Measurements from ENCODE around the gene BMP8A. TPM values are rescaled to one million over a fixed set of nuclear protein-coding genes. Genes with fewer than 3 reads are reported as not detected.
"Not testable (repeated sequence)": the region's sequence is repeated elsewhere in the genome, so short reads cannot be mapped to it uniquely, and the experiment has no call there.

BMP8A gene
- polyA plus RNA-seq, 1 donor (not counting 4 experiments of a cell fraction or from before 2014, with no cell fraction given) = not detected

DNA sequence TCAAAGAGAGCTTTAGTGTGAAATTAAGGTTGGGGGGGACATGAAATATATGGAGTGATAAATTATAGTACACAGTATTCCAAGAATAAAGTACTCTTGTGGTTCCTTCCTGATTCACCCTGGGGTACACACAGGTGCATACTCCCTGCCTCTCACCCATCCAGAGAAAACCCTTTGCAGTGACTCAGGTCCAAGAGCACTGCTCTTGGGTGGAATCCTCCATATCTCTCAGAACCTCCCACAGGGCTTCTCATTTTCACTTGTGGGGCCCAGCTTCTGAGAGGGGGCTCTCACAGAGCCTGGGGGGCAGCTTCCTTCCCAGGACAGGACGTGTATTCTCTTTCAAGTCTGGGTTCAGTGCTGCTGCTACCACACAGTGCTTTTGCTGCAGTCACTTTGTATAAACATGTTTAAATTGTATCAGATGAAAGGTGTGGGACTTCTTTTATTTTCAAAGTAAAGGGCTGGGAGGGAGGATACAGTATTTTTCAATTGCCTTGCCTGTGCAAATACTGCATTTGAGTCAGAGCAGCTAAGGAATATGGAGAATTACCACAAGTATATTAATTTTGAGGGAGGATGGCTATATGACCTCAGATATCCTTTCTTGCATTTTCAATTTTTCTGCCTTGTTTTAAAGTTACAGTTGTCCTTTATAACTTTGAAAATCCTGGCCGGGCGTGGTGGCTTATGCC lies 24.9 kb upstream of the BMP8A start:
- dilution Hi-C loops (cut with MboI; ENCODE audit: extremely low pct_ligation_motif_present, low sequenced_read_pairs) = no loop called here
- Histone ChIP-seq H3K9me3 (ENCODE audit: control insufficient read depth, low read depth, low read length) (no peaks in the 10 kb centered on the region), H3K36me3 (ENCODE audit: control insufficient read depth in 2 of 2, extremely low read depth in 1 of 2, insufficient read depth in 2 of 2, low read length in 2 of 2) (peaks cover 41 to 49% of the 10 kb centered on the region in 2 experiments), H4K20me1 (ENCODE audit: control insufficient read depth, extremely low read depth, insufficient read depth, low read length) (no peaks in the 10 kb centered on the region), H3K79me2 (ENCODE audit: control insufficient read depth, insufficient read depth, low read length) (no peaks in the 10 kb centered on the region), H3K4me3 (ENCODE audit: control insufficient read depth in 2 of 3, extremely low read depth in 1 of 3, insufficient read depth in 2 of 3, low read depth in 1 of 3, low read length in 3 of 3) (no peak overlapping the region), H3K9me1 (ENCODE audit: control insufficient read depth, extremely low read depth, insufficient read depth, low read length) (no peaks in the 10 kb centered on the region), H3K4me1 (ENCODE audit: control insufficient read depth, extremely low read depth, insufficient read depth, low read length) (peaks cover 3% of the 10 kb centered on the region), H2AFZ (ENCODE audit: control insufficient read depth, low read length) (no peak overlapping the region), H3K27me3 (ENCODE audit: control insufficient read depth, extremely low read depth, insufficient read depth, low read length) (no peaks in the 10 kb centered on the region), H3K9ac (ENCODE audit: control insufficient read depth, extremely low read depth, insufficient read depth, low read length) (no peak overlapping the region), H3K4me2 (ENCODE audit: control insufficient read depth, extremely low read depth, insufficient read depth, low read depth, low read length) (no peak overlapping the region), H3K27ac (ENCODE audit: control insufficient read depth, insufficient read depth, low read length) (no peak overlapping the region)
- no peak for DNase-seq (ENCODE audit: low read depth, low spot score)
- FAIRE-seq = no peak
- TF ChIP-seq, protein P1, sequence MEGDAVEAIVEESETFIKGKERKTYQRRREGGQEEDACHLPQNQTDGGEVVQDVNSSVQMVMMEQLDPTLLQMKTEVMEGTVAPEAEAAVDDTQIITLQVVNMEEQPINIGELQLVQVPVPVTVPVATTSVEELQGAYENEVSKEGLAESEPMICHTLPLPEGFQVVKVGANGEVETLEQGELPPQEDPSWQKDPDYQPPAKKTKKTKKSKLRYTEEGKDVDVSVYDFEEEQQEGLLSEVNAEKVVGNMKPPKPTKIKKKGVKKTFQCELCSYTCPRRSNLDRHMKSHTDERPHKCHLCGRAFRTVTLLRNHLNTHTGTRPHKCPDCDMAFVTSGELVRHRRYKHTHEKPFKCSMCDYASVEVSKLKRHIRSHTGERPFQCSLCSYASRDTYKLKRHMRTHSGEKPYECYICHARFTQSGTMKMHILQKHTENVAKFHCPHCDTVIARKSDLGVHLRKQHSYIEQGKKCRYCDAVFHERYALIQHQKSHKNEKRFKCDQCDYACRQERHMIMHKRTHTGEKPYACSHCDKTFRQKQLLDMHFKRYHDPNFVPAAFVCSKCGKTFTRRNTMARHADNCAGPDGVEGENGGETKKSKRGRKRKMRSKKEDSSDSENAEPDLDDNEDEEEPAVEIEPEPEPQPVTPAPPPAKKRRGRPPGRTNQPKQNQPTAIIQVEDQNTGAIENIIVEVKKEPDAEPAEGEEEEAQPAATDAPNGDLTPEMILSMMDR (optimal IDR thresholded peaks at IDR 0.05 in 1 of 3, IDR thresholded peaks at IDR 0.05 in 1 of 3, conservative IDR thresholded peaks at IDR 0.05 in 1 of 3; ENCODE audit: extremely low read depth in 1 of 3, insufficient read depth in 2 of 3, low read length in 3 of 3) = no peak
- TF ChIP-seq EZH2 (IDR thresholded peaks at IDR 0.05; ENCODE audit: low read length) = no peak

DNA sequence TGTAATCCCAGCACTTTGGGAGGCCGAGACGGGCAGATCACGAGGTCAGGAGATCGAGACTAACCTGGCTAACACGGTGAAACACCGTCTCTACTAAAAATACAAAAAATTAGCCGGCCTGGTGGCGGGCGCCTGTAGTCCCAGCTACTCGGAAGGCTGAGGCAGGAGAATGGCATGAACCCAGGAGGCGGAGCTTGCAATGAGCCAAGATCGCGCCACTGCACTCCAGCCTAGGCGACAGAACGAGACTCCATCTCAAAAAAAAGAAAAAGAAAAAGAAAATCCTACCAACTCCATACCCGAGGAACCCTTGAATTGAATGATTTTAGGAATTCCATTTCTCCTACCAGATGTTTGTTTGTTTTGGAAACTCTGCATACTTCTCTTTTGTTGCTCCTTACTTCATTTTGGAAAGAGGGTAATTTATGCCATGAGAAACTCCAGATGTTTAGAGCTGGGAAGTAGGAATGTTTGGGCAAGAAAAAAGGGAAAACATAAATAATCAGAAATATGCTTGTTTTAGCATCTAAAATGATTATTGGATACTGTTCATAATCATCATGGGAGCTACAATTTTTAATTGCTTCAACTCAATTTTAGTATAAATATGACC lies 24.2 kb upstream of the BMP8A start:
- dilution Hi-C loops (cut with MboI; ENCODE audit: extremely low pct_ligation_motif_present, low sequenced_read_pairs) = not testable (repeated sequence)
- peaks cover 38 to 44% of the 10 kb centered on the region in 2 experiments for H3K36me3 ChIP-seq (ENCODE audit: control insufficient read depth in 2 of 2, extremely low read depth in 1 of 2, insufficient read depth in 2 of 2, low read length in 2 of 2)

More for the DNA sequence above, 24.2 kb upstream of the BMP8A start:
- not testable (repeated sequence) for H3K79me2 ChIP-seq (ENCODE audit: control insufficient read depth, insufficient read depth, low read length); H2AFZ ChIP-seq (ENCODE audit: control insufficient read depth, low read length); H3K27ac ChIP-seq (ENCODE audit: control insufficient read depth, insufficient read depth, low read length); H3K4me2 ChIP-seq (ENCODE audit: control insufficient read depth, extremely low read depth, insufficient read depth, low read depth, low read length); H3K9me1 ChIP-seq (ENCODE audit: control insufficient read depth, extremely low read depth, insufficient read depth, low read length); H4K20me1 ChIP-seq (ENCODE audit: control insufficient read depth, extremely low read depth, insufficient read depth, low read length); H3K4me3 ChIP-seq (ENCODE audit: control insufficient read depth in 2 of 3, extremely low read depth in 1 of 3, insufficient read depth in 2 of 3, low read depth in 1 of 3, low read length in 3 of 3); H3K9ac ChIP-seq (ENCODE audit: control insufficient read depth, extremely low read depth, insufficient read depth, low read length); H3K4me1 ChIP-seq (ENCODE audit: control insufficient read depth, extremely low read depth, insufficient read depth, low read length); H3K9me3 ChIP-seq (ENCODE audit: control insufficient read depth, low read depth, low read length); DNase-seq (ENCODE audit: low read depth, low spot score); FAIRE-seq; H3K27me3 ChIP-seq (ENCODE audit: control insufficient read depth, extremely low read depth, insufficient read depth, low read length)

Data from keratinocyte (primary cell).